ENCODE data around the gene TLE6. TPM values are rescaled to one million over a fixed set of nuclear protein-coding genes. Genes with fewer than 3 reads are reported as not detected.
"Not testable (repeated sequence)": the region's sequence is repeated elsewhere in the genome, so short reads cannot be mapped to it uniquely, and the experiment has no call there.

The TLE6 gene
- polyA plus RNA-seq, 12 donors = 0.21 to 0.92 (median 0.63) TPM; not detected in 2

DNA sequence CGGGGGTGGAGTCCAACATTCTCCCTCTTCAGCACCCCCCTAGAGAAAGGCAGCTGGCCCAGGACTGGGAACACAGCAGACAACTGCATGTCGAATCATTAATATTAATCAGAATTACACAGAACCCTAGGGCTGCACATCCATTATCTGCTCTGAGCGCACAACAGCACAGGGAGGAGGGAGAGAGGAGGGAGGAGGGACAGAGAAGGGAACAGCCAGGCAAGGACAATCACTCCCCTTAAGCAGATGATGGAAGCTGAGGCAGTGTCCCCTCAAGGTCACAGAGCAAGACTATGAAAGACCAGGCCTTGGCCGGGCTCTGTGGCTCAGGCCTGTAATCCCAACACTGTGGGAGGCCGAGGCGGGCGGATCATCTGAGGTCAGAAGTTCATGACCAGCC lies 25.7 kb downstream of the TLE6 start:
- no peak for DNase-seq

DNA sequence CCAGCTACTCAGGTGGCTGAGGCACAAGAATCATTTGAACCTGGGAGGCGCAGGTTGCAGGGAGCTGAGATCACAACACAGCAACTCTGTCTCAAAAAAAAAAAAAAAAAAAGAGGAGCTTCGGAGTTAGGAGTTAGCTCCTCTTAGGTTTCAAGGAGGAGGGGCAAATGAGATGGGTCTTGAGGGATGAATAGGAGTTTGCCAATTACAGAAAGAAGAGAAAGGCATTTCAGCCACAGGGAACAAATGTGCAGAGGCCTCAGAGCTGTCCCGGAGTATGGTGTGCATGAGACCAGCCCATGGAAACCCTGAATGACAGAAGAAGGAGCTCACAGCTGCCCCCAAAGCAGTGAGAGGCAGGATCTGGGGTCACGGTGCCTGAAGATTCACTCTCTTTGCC lies 27.2 kb downstream of the TLE6 start:
- DNase-seq = no peak

- DNase-seq = no peak
These were observed 28.0 kb downstream of the TLE6 start for GRCh38 chr19:3005345-3005744.

DNA sequence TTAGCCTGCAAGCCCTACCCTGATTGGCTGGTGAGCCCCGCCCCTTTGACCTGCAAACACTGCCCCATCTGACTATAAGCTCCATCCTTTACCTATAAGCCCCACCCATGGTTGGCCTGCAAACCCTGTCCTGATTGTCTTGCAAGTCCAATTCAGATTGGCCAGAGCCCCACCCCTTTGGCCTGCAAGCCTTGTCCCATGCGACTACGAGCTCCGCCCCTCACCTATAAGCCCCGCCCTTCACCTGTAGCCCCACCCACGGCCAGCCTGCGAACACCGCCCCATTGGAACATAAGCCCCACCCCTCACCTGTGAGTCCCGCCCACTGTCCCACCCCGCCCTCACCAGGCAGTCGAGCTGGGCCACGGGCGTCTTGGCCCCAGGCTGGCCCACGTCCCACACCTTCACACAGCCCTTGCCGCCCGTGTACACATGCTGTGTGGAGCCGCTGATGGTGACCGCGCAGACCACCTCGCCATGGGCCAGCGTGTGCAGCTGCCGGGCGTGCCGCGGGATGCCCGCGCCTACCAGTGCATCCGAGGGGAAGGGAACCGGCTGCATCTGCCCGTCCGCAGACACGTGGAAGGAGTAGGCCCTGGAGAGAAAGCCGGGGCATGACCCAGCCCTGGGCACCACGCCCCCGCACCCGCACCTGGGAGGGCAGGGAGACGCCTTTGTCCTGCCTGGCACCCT lies 28.9 kb downstream of the TLE6 start:
- no peak for DNase-seq

- DNase-seq = no peak
These were observed 30.6 kb downstream of the TLE6 start for GRCh38 chr19:3007975-3008374.

- DNase-seq = no peak
These were observed 31.6 kb downstream of the TLE6 start for GRCh38 chr19:3008994-3009393.

- DNase-seq = no peak
These were observed 33.5 kb downstream of the TLE6 start for GRCh38 chr19:3010871-3011270.

GRCh38 chr19:3012059-3012458 lies 34.7 kb downstream of the TLE6 start:
- not testable (repeated sequence) for DNase-seq

GRCh38 chr19:3012621-3013262 lies 35.4 kb downstream of the TLE6 start:
- no peak for DNase-seq

DNA sequence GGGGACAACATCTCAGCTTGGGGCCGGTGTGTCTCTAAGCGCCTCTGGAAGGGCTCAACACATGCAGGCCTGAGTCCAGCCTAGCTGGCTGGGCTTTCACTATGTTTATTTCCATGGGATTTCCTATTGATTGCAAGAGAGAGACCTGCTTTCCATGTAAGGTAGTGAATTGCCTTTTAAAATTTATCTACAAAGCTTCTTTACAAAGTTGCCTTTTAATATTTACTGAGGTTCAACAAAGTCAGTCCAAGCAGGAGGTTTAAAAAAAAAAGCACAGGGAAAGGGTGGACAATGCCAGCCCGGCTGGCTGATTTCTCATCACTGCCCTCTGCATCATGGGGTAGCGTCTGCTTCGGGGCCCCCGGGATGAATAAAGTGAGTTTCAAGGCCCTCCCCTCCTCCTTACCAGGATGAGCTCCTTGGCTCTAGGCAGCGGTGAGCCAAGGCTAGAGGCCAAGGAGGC lies 35.9 kb downstream of the TLE6 start:
- DNase-seq = no peak

GRCh38 chr19:3014135-3014534 lies 36.8 kb downstream of the TLE6 start:
- no peak for DNase-seq

DNA sequence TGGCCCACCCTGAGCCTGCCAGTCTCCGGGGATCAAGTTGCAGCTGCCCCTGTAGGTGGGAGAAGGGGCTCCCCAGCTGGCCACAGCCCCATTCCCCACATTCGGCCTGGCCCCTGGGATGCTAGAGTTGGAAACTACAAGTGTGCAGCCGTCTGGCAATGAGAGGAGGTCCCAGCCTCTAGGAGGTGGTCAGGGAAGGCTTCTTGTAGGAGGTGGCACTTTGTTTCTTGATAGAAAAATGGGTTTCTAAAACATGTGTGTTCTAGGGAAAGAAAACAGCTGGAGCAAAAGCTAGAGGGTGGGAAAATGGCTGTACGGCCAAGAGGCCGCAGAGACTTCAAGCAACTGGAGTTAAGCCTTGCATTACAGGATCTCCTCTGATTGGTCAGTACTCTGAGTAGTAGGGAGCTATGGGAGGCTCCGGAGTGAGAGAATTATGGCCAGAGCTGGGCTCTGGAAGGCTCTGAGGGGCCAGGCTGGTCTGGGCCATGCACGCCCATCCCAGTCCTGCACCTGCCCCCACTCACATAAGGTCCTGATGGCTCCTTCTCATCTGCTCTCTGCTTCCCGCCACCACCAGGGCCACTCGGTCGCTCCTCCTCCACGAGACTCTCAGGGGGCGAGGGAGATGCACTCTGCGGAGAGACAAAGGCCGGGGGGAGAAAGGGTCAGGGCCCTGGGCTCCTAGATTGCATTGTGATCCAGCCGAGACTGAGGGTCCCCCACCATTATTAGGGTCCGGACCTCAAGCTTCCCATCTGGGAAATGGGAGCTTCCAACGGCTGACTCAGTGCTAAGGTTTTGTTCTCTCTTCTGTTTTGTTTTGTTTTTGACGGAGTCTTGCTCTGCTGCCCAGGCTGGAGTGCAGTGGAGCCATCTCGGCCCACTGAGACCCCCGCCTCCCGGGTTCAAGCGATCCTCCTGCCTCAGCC lies 38.0 kb downstream of the TLE6 start:
- no peak for DNase-seq

GRCh38 chr19:3017923-3018322 lies 40.6 kb downstream of the TLE6 start:
- DNase-seq = no peak

GRCh38 chr19:3019211-3019854 lies 42.0 kb downstream of the TLE6 start:
- DNase-seq = no peak

DNA sequence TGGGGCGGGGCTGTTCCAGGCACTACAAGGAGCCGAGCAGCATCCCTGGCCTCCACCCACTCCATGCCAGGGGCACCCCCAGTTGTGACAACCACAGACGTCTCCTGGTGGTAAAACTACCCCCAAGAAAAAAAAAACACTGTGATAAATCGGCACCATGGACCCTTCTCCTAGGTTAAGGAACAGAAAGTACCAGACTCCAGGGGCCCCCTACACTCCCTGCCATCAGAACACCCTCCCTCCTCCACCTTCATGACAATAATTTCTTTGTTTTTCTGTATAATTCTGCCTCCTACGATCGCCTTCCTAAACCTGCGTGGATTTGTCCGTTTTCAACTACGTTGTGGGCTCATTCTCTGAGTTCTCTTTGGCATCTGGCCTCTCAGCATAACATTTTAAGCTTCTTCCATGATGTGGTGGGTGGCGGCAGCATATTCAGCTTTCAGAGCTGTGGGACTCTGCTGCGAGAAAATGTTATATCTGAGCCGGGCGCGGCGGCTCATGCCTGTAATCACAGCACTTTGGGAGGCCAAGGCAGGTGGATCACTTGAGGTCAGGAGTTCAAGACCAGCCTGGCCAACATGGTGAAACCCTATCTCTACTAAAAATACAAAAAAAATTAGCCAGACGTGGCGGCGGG lies 43.1 kb downstream of the TLE6 start:
- no peak for DNase-seq

GRCh38 chr19:3024509-3024869 lies 47.1 kb downstream of the TLE6 start:
- no peak for DNase-seq

DNA sequence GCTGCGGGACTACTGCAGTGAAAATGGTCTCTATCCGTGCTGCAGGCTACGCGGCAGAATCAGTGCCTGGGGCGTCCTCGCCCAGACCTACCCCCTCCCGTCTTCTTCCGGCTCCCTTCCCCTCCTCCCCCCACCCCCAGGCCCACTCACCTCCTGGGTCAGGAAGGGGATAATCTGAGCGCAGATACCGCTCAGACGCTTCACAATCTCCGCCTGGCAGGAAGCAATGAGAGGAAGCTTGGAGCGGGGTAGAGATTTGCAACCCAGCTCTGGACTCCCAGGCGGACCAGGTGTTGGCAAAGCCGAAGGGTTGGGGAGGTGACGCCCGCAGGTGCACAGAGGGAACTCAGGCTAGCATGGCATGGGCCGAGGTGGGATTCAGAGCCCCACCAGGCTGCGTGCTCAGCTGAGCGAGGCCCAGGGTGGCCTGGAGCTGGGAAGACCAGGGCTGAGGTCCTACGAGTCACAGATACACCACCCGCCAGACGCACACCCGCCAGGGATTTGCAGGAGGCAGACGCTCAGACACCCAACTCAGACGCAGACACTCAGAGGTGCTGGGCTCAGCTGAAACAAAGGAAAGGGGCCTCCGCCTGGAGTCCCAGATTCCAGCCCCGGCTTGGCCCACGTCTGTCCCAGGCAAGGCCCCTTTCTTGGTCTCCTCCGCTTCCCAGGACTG lies 47.6 kb downstream of the TLE6 start:
- DNase-seq = no peak

DNA sequence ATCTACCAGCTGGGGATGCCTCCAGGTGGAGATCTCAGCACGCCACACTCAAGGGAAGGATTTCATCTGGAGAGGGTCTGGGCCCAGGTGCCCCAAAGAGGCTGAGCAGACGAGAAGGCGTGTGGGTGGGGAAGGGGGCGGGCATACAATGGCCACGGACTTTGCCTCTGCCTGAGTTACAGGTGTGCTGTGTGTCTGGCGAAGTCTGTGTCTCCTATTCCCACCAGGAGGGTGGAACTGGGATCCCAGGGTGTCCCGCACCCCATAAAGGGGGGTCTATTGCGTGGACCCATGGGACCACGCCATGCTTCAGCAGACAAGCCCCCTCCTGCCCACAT lies 48.2 kb downstream of the TLE6 start:
- no peak for DNase-seq

DNA sequence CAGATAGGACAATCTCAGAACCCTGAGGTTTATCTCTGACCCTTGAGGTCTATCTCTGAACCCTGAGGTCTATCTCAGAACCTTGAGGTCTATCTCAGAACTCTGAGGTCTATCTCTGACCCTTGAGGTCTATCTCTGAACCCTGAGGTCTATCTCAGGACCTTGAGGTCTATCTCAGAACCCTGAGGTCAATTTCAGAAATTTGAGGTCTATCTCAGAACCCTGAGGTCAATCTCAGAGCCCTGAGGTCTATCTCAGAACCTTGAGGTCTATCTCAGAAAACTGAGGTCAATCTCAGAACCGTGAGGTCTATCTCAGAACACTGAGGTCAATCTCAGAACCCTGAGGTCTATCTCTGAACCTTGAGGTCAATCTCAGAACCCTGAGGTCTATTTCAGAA lies 49.4 kb downstream of the TLE6 start:
- DNase-seq = no peak

GRCh38 chr19:3027292-3027691 lies 49.9 kb downstream of the TLE6 start:
- no peak for DNase-seq

- no peak for DNase-seq
These were observed 50.6 kb downstream of the TLE6 start for GRCh38 chr19:3027981-3028304.
